GM13976 (cell line): Measurements from ENCODE around the gene UPK2.
A peak's percentile ranks its signal among the peaks of the same experiment; 100 is the strongest.
"Not testable (repeated sequence)": the region's sequence is repeated elsewhere in the genome, so short reads cannot be mapped to it uniquely, and the experiment has no call there.

Experiments
- DNase-seq: peaks from one replicate; pipeline ENCODE4 v3.0.0; 2012; ENCODE audit warnings: low spot score
- in situ Hi-C: fragments of 300-500 bp; cut with MboI; formaldehyde crosslinking; loops from one replicate; pipeline ENCODE4 v1.12.0; 2022; ENCODE audit warnings: low sequenced_read_pairs, mixed read lengths, inconsistent platforms; ENCODE audit not compliant: unreplicated experiment
- TF ChIP-seq, protein P1 (sequence below): IDR thresholded peaks from 2 replicates; pipeline ENCODE4 v1.5.1; 2012; ENCODE audit warnings: borderline replicate concordance, mild to moderate bottlenecking; ENCODE audit not compliant: insufficient read depth; ENCODE audit errors: extremely low read depth, missing control alignments, control extremely low read depth

UPK2 gene

DNA sequence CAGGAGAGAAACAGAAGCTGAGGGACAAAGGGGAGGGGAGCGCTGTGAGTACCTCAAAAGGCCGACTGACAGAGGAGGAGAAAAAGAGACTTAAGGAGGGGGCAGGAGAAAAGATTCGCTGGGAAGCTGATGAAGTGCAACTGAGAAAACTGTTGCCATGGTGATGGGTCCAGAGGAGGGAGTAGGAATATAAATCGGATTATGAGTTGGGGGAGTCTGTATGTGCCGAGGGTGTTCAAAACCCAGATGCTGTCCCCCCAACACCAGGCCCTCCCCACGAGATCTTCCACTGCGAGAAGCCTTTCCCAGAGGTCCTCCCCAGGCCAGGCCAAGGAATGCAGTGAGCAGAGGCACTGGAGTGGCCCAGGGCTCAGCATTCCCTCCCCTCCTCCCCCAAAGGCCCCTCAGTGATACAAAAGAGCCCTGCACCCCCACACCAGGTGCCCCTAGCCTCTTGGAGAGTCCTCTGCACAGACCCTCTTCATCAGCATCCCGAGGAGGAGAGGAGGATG, 16.6 kb upstream of the UPK2 start:
- DNase-seq, result no peak
- in situ Hi-C loops, result no loop called here
- TF ChIP-seq, protein P1, sequence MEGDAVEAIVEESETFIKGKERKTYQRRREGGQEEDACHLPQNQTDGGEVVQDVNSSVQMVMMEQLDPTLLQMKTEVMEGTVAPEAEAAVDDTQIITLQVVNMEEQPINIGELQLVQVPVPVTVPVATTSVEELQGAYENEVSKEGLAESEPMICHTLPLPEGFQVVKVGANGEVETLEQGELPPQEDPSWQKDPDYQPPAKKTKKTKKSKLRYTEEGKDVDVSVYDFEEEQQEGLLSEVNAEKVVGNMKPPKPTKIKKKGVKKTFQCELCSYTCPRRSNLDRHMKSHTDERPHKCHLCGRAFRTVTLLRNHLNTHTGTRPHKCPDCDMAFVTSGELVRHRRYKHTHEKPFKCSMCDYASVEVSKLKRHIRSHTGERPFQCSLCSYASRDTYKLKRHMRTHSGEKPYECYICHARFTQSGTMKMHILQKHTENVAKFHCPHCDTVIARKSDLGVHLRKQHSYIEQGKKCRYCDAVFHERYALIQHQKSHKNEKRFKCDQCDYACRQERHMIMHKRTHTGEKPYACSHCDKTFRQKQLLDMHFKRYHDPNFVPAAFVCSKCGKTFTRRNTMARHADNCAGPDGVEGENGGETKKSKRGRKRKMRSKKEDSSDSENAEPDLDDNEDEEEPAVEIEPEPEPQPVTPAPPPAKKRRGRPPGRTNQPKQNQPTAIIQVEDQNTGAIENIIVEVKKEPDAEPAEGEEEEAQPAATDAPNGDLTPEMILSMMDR, result no peak

DNA sequence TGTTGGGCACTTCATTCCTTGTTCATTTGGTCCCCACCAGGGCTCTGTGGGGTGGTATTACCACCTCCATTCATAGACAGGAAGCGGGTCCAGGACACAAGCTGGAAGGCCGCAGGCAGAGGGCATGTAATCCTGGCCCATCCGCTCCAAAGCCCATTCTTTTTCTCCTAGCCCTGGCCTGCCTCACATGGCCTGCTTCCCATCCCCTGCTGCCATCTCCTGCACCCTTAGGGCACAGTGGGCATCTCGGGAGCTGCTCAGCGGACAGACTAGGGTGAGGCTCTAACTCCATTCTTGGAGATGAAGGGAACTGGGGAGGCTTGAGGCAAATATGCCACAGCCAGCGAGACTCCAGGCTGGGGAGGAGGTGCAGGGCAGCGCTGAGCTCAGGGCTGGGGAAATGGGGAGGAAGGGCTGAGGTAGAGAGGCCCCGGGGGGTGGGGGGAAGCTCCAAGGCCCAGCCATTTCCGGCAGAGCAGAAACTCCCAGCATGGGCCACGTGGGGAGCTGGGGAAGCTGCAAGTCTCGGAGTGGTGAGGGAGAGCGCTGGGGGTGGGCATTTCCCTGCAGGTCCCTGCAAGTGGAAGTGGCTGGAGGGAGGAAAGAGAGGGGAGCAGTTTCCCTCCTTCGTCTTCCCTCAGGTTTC, 16.0 kb upstream of the UPK2 start:
- in situ Hi-C loops, result loop anchor here (5.0 kb wide), 1 partner anchor 33 kb away; no protein-coding TSS in a partner anchor

DNA sequence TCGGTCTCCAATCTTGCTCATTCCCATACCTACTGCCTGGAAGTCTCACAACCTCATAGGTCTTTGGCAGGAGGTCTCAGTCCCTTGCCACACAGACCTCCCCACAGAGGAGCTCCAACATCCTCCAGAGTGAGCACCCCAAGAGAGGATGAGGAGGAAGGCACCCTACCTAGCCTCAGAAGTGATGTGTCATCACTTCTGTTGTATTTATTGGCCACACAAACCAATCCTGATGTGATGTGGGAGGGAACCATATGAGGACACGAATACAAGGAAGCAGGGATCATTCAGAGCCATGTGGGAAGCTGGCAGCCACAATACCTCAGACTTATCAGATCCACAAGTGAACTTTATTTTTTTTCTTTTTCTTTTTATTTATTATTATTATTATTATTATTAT, 9.0 kb upstream of the UPK2 start:
- DNase-seq, result no peak
- TF ChIP-seq, protein P1, result no peak
- in situ Hi-C loops, result no loop called here

More for the DNA sequence above, 16.0 kb upstream of the UPK2 start:
- DNase-seq, result peak; percentile 75
- TF ChIP-seq, protein P1, result no peak

DNA sequence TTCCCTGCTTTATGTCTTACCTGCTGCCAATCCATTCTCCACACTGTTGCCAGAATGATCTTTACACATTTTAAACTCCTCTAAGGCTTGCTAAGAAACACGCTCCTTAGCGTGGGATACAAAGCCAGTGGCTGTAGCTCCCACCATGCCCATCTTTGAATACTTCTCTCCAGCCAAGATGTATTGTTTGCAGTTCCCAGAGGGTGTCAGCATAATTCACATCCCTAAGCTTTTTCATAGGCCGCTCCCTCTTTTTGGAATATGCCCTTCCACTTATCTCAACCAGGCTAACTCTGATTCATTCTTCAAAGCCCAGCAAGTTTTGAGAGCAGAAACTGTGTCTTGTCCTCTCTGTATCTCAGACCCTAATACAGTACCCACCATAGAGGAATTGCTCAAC, 8.1 kb upstream of the UPK2 start:
- no peak for DNase-seq

DNA sequence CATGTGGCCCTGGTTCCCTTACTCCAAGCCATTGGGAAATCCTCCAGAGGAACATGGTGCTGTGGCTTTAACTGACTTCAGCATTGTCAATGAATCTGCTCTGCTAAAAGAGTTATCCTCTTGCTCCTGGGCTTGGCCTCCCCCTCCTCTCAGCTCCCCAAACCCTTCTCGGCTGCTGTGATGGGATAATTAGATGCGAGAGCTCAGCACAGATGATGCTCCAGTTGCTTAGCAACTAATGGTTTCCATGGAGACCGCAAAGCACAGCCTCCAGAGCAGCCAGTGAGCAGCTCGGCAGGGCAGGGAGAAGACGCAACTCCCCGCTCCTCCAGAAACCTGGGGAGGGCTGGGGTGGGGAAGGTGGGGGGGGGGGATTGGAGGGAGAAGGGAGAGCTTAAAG, 2.8 kb upstream of the UPK2 start:
- TF ChIP-seq, protein P1, result no peak
- in situ Hi-C loops, result loop anchor here (10.0 kb wide), 1 partner anchor 258 kb away; no protein-coding TSS in a partner anchor
- no peak for DNase-seq

More for the DNA sequence above, 8.1 kb upstream of the UPK2 start:
- TF ChIP-seq, protein P1, result no peak
- in situ Hi-C loops, result no loop called here

DNA sequence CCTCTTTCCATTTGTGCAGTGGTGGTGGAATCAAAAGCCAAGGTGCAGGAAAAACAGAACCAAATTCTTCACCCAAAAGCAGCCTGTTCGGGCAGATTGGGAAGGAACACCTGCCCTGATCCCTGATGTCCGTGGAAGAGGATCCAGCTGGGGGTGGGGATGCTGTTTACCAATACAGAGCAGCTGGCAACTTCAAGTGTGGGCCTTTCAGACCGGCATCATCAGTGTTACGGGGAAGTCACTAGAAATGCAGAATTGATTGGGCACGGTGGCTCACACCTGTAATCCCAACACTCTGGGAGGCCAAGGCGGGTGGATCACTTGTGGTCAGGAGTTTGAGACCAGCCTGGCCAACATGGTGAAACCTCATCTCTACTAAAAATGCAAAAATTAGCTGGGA, 2.1 kb upstream of the UPK2 start:
- in situ Hi-C loops, result loop anchor here (10.0 kb wide), 1 partner anchor 259 kb away; no protein-coding TSS in a partner anchor
- not testable (repeated sequence) for DNase-seq

DNA sequence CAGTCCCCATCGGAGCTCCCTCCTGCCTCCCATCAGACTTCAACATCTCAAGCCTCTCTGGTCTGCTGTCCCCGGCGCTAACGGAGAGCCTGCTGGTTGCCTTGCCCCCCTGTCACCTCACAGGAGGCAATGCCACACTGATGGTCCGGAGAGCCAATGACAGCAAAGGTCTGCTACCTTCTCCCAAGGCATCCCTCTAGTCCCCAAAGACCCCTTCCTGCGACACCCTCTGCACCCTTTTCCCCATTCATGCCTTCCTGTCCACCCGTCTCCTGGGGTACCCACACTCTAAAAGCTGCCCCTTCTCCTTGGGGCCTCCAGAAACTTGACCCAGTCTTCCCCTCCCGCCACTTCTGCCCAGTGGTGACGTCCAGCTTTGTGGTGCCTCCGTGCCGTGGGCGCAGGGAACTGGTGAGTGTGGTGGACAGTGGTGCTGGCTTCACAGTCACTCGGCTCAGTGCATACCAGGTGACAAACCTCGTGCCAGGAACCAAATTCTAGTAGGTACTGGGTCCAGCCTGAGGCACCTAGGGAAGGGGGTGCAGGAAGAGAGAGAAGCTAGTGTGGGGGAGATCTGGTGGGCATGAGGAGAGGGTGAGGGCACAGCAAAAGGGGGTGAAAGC, 860 bp downstream of the UPK2 start:
- in situ Hi-C loops, result loop anchor here (10.0 kb wide), 1 partner anchor 262 kb away; no protein-coding TSS in a partner anchor
- TF ChIP-seq, protein P1, result no peak

More for the DNA sequence above, 860 bp downstream of the UPK2 start:
- no peak for DNase-seq
